ENCODE results near the gene SNAPC4.

DNA sequence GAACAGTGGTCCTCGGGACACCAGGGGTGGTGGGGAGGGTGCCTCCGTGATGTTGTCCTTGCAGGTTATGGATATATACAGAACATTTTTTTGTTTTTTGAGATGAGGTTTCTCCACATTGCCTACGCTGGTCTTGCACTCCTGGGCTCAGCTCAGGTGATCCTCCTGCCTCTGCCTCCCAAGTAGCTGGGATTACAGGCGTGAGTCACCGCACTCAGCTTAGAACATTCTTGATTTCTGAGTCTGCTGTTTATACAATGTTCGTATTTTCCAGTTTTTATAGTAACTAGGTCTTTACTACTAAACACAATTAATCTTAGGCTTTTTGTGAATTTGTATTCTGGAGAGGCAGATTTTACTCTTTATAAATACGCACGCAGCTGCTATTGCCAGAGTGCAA is 16.5 kb upstream of the SNAPC4 start:
- TF ChIP-seq, protein P1, sequence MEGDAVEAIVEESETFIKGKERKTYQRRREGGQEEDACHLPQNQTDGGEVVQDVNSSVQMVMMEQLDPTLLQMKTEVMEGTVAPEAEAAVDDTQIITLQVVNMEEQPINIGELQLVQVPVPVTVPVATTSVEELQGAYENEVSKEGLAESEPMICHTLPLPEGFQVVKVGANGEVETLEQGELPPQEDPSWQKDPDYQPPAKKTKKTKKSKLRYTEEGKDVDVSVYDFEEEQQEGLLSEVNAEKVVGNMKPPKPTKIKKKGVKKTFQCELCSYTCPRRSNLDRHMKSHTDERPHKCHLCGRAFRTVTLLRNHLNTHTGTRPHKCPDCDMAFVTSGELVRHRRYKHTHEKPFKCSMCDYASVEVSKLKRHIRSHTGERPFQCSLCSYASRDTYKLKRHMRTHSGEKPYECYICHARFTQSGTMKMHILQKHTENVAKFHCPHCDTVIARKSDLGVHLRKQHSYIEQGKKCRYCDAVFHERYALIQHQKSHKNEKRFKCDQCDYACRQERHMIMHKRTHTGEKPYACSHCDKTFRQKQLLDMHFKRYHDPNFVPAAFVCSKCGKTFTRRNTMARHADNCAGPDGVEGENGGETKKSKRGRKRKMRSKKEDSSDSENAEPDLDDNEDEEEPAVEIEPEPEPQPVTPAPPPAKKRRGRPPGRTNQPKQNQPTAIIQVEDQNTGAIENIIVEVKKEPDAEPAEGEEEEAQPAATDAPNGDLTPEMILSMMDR (IDR thresholded peaks at IDR 0.05): no peak
- TF ChIP-seq POLR2A (IDR thresholded peaks at IDR 0.05): no peak

Data from testis (tissue), 2 donors.